K562 (cell line): ENCODE results near the gene SENP3. TPM values are rescaled to one million over a fixed set of nuclear protein-coding genes. Genes with fewer than 3 reads are reported as not detected.

Experiments
- ATAC-seq: fragments of 200-7000 bp; cut with Tn5 transposase; 3 replicates; pipeline ENCODE4 v1.9.1; 2020; ENCODE audit warnings: moderate library complexity
- BruUV-seq: library from RNA; stranded (reverse); fragments of 400-500 nt; replicated peaks from 2 replicates; lab custom pipeline; 2021; lab: Mats Ljungman, UMichigan
- CTCF ChIA-PET: fragments of 300-600 bp; formaldehyde crosslinking; extraction: SDS; loops from one replicate; lab custom pipeline; 2021; ENCODE audit warnings: low intra/inter-chr PET ratio; lab: Yijun Ruan, JAX
- POLR2A ChIA-PET: fragments of 300-600, 350-650 bp; sonication (Branson Sonifier 250); formaldehyde crosslinking; extraction: SDS; loops from one replicate; lab custom pipeline; 2021; ENCODE audit warnings: antibody characterized with exemption, inconsistent platforms; lab: Yijun Ruan, JAX
- DNase-seq, 4 experiments: peaks; one replicate each; pipeline versions ENCODE4 v3.0.0 to v3.0.0-alpha.2; 2011 to 2018; ENCODE audit warnings: low spot score in 3 of 4, mixed read lengths in 3 of 4; ENCODE audit errors: extremely low read depth in 1 of 4
- FAIRE-seq: peaks from 2 replicates; lab custom pipeline; 2011; peaks lifted over from hg19 to GRCh38; lab: Jason Lieb, UNC
- H2AFZ ChIP-seq: 2 replicates; pipeline ENCODE4 v1.6.0; 2011; ENCODE audit warnings: low read depth, low read length, control low read depth, inconsistent platforms
- H3K27ac ChIP-seq: fragments of 200-600 bp; 3 replicates; pipeline ENCODE4 v1.8.0; 2011; ENCODE audit warnings: low read depth, mild to moderate bottlenecking, control low read depth, inconsistent platforms, low read length, moderate library complexity, mixed read lengths; ENCODE audit errors: extremely low read depth
- H3K27me3 ChIP-seq, 2 experiments: fragments of 300-600 bp in 1 of 2; 2 replicates in 1 of 2; 3 replicates in 1 of 2; pipeline versions ENCODE4 v1.6.0 to v1.8.0; 2011; ENCODE audit warnings: inconsistent platforms in 2 of 2, low read length in 2 of 2, mild to moderate bottlenecking in 1 of 2, mixed read lengths in 1 of 2, moderate library complexity in 1 of 2; ENCODE audit not compliant: control insufficient read depth in 2 of 2, insufficient read depth in 2 of 2
- H3K36me3 ChIP-seq: fragments of 300-600 bp; 3 replicates; pipeline ENCODE4 v1.8.0; 2011; ENCODE audit warnings: mild to moderate bottlenecking, low read length, inconsistent platforms; ENCODE audit not compliant: control insufficient read depth, insufficient read depth
- H3K4me1 ChIP-seq, 2 experiments: fragments of 200-600 bp in 1 of 2; replicated peaks in 1 of 2; 2 replicates in 1 of 2; 3 replicates in 1 of 2; pipeline versions ENCODE4 v1.5.1 to v1.8.0; 2011; ENCODE audit warnings: inconsistent platforms in 2 of 2, low read length in 2 of 2, mild to moderate bottlenecking in 1 of 2, mixed read lengths in 1 of 2, moderate library complexity in 1 of 2; ENCODE audit not compliant: control insufficient read depth in 2 of 2, insufficient read depth in 2 of 2
- H3K4me2 ChIP-seq: 2 replicates; pipeline ENCODE4 v1.6.1; 2011; ENCODE audit warnings: low read length, control low read depth, inconsistent platforms, mixed read lengths; ENCODE audit not compliant: insufficient read depth
- H3K4me3 ChIP-seq: fragments of 200-600 bp; sonication (generic), shearing (Covaris generic); 2 replicates; pipeline ENCODE4 v1.5.1; 2016; ENCODE audit warnings: control low read depth, inconsistent platforms
- H3K79me2 ChIP-seq: fragments of 200-600 bp; 3 replicates; pipeline ENCODE4 v1.8.0; 2011; ENCODE audit warnings: low read length, inconsistent platforms; ENCODE audit not compliant: control insufficient read depth, insufficient read depth
- H3K9ac ChIP-seq, 2 experiments: 2 replicates each; pipeline versions ENCODE4 v1.6.0 to v1.6.1; 2011; ENCODE audit warnings: low read depth in 2 of 2, low read length in 2 of 2, control low read depth in 1 of 2, inconsistent platforms in 1 of 2, mild to moderate bottlenecking in 1 of 2, mixed read lengths in 1 of 2; ENCODE audit not compliant: insufficient read depth in 1 of 2
- H3K9me1 ChIP-seq: one replicate; pipeline ENCODE4 v1.6.0; 2011; ENCODE audit warnings: inconsistent platforms, mild to moderate bottlenecking, low read length, moderate library complexity; ENCODE audit not compliant: control insufficient read depth, insufficient read depth
- H3K9me3 ChIP-seq: replicated peaks from 2 replicates; pipeline ENCODE4 v1.5.1; 2011; ENCODE audit warnings: low read depth, low read length, inconsistent platforms; ENCODE audit not compliant: control insufficient read depth, insufficient read depth
- H4K20me1 ChIP-seq: replicated peaks from 2 replicates; pipeline ENCODE4 v1.6.1; 2011; ENCODE audit warnings: low read length, inconsistent platforms, mixed read lengths; ENCODE audit not compliant: control insufficient read depth, insufficient read depth
- ARID4B ChIP-seq: sonication (generic); formaldehyde crosslinking; IDR thresholded peaks from 2 replicates; pipeline ENCODE4 v1.8.0; 2022; ENCODE audit warnings: mild to moderate bottlenecking, missing genetic modification reagents
- DNMT1 ChIP-seq: fragments of 450-650 bp; IDR thresholded peaks from 2 replicates; pipeline ENCODE4 v1.6.1; 2016; ENCODE audit warnings: antibody characterized with exemption, mild to moderate bottlenecking
- E2F8 ChIP-seq: fragments of 450-650 bp; IDR thresholded peaks from 2 replicates; pipeline ENCODE4 v1.7.1; 2018; ENCODE audit warnings: mild to moderate bottlenecking, low read depth; ENCODE audit not compliant: partially characterized antibody
- FIP1L1 ChIP-seq: fragments of 200-400 bp; formaldehyde crosslinking; IDR thresholded peaks from 2 replicates; pipeline ENCODE4 v1.6.1; 2018; ENCODE audit warnings: mild to moderate bottlenecking, low read depth, low read length; ENCODE audit not compliant: poor library complexity, severe bottlenecking
- KHSRP ChIP-seq: fragments of 450-650 bp; IDR thresholded peaks from 2 replicates; pipeline ENCODE4 v1.6.1; 2017
- ZBTB17 ChIP-seq: fragments of 450-650 bp; formaldehyde crosslinking; IDR thresholded peaks from 2 replicates; pipeline ENCODE4 v1.4.0; 2020; ENCODE audit warnings: mild to moderate bottlenecking
- WGBS: fragments of 100-300 bp; shearing (Covaris generic); methylation state at CpG from one replicate; pipeline ENCODE4 v1.1.6; 2016; ENCODE audit warnings: low coverage, mixed read lengths; ENCODE audit not compliant: insufficient coverage; ENCODE audit errors: missing lambda C conversion rate; 5-methylcytosine and 5-hydroxymethylcytosine counted together
- in situ Hi-C: fragments of 300-500 bp; cut with MboI; formaldehyde crosslinking; loops from 4 replicates; pipeline ENCODE4 v1.15.0; 2018; ENCODE audit warnings: inconsistent platforms, mixed read lengths
- intact Hi-C: fragments of 100-400 bp; cut with micrococcal nuclease; formaldehyde crosslinking; loops from 2 replicates; pipeline ENCODE4 v1.14.2; 2022
- polyA plus RNA-seq, 8 experiments: library from polyadenylated mRNA; depleted of rRNA in 4 of 8; stranded (reverse) in 5 of 8; unstranded in 3 of 8; fragments of >200 nt; fragmentation: Nextera tagmentation in 2 of 8; fragmentation: Illumina TruSeq in 1 of 8; extraction: Ambion mirVana in 2 of 8; extraction: Trizol in 1 of 8; gene quantifications; 2 replicates each; pipeline versions ENCODE4 v1.2.1 to v1.2.3, GENCODE V29; 2011 to 2014; ENCODE audit warnings: inconsistent platforms in 1 of 8, missing spikeins in 1 of 8
- total RNA-seq, 7 experiments: library from RNA; depleted of rRNA in 6 of 7; stranded (reverse); fragments of >200 nt in 6 of 7; fragmentation: Illumina TruSeq in 2 of 7; extraction: Trizol in 2 of 7; gene quantifications; 2 replicates each; pipeline versions ENCODE4 v1.2.1 to v1.2.3, GENCODE V29; 2011 to 2021; ENCODE audit warnings: low replicate concordance in 1 of 7
- TF ChIP-seq, protein P1 (sequence below), 3 experiments: fragments of 200-800 bp in 1 of 3; sonication (Bioruptor generic) in 1 of 3; sonication (generic) in 1 of 3; formaldehyde crosslinking in 1 of 3; IDR thresholded peaks; 2 replicates each; pipeline versions ENCODE4 v1.6.1 to v1.8.0; 2016 to 2022; ENCODE audit warnings: mild to moderate bottlenecking in 2 of 3, missing compliant biosample characterization in 2 of 3, missing genetic modification characterization in 2 of 3, missing genetic modification reagents in 1 of 3

The SENP3 gene
- total and polyA plus RNA-seq, 9 of the 15 experiments (the other 6 are each of a cell fraction or from before 2014, with no cell fraction given): 0.63 to 102 (median 78.8) TPM

GRCh38 chr17:7512105-7512504, 49.6 kb upstream of the SENP3 start:
- H2AFZ ChIP-seq: no peak overlapping the region
- no peaks in the 10 kb centered on the region for H3K27me3 ChIP-seq
- ChIA-PET CTCF (no interaction called here), POLR2A (interaction anchor here (1.9 kb wide), 1 partner anchor 10 kb away, joined by 6 read pairs; no protein-coding TSS in a partner anchor)
- no peak overlapping the region for H3K9ac ChIP-seq
- H3K9me3 ChIP-seq: no peaks in the 10 kb centered on the region
- no peak for DNase-seq
- H3K4me2 ChIP-seq: no peak overlapping the region
- peaks cover 65% of the 10 kb centered on the region for H3K36me3 ChIP-seq
- in situ Hi-C loops: no loop called here
- no peaks in the 10 kb centered on the region for H3K79me2 ChIP-seq
- intact Hi-C loops: no loop called here
- H3K27ac ChIP-seq: no peak overlapping the region
- no TSS peak for BruUV-seq
- TF ChIP-seq ZBTB17 (CRISPR knock-in tag) (no peak), ARID4B (no peak), DNMT1 (no peak), E2F8 (no peak), KHSRP (no peak), FIP1L1 (no peak)
- TF ChIP-seq, protein P1, sequence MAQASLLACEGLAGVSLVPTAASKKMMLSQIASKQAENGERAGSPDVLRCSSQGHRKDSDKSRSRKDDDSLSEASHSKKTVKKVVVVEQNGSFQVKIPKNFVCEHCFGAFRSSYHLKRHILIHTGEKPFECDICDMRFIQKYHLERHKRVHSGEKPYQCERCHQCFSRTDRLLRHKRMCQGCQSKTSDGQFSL (CRISPR knock-in tag; IDR thresholded peaks at IDR 0.05): 0 out of 2 replicates have a peak, but pooled peaks have one; percentile 22
- TF ChIP-seq, protein P1 (tag; IDR thresholded peaks at IDR 0.05): no peak
- TF ChIP-seq, all 486 proteins: peak for 1
- Histone ChIP-seq H3K9me1 (peaks cover 3% of the 10 kb centered on the region), H3K4me3 (no peak overlapping the region), H4K20me1 (no peaks in the 10 kb centered on the region), H3K4me1 (no peaks in the 10 kb centered on the region; a peak in 1 of 5 replicates)
- 90% methylated on average over 12 of the region's 15 CpGs for WGBS
- no peak for FAIRE-seq
- no peak for ATAC-seq
